ENCODE results near the gene PDXDC1.
"Not testable (repeated sequence)": the region's sequence is repeated elsewhere in the genome, so short reads cannot be mapped to it uniquely, and the experiment has no call there.

DNA sequence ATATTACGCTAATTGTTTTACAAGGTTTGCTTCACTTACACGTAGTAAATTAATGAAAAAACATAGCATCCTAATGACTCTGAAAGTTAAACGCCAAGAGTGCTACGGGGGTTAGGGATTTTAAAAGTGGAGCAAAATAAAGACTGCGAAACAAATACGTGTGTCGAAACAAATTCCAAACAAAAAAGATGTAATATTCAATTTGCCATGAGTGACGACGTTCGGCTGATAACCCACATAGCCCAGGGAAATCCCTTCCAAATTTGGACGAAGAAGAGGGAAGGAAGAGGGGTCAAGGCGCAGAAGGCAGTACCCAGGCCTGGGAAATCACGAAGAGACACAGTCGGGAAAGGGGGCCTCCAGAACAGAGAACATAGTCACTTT, 118.7 kb downstream of the PDXDC1 start:
- TF ChIP-seq CTCF, POLR2A (IDR thresholded peaks at IDR 0.05): not testable (repeated sequence)

Measured in uterus (tissue), 2 donors.